Neural cell (in vitro differentiated cells): ENCODE data around the gene FGF1. TPM values are rescaled to one million over a fixed set of nuclear protein-coding genes. Genes with fewer than 3 reads are reported as not detected.

Experiments used
- H2AFZ ChIP-seq: fragments of 200-600, 300-800 bp; sonication (generic), shearing (Covaris generic); 2 replicates; pipeline ENCODE4 v1.6.0; 2014; ENCODE audit warnings: low read depth, mild to moderate bottlenecking, antibody characterized with exemption, low read length, moderate library complexity
- H3F3A ChIP-seq: fragments of 200-600 bp; shearing (Covaris generic); 2 replicates; pipeline ENCODE4 v1.6.1; 2016; ENCODE audit warnings: mild to moderate bottlenecking, moderate library complexity, mixed read lengths, antibody characterized with exemption, low read length; ENCODE audit not compliant: insufficient read depth, poor library complexity, severe bottlenecking
- H3K27ac ChIP-seq: fragments of 200-600, 300-800 bp; sonication (generic), shearing (Covaris generic); 2 replicates; pipeline ENCODE4 v1.5.1; 2014; ENCODE audit warnings: mild to moderate bottlenecking, low read length, moderate library complexity
- H3K27me3 ChIP-seq: fragments of 300-800, 200-600 bp; sonication (generic), shearing (Covaris generic); 2 replicates; pipeline ENCODE4 v1.6.0; 2014; ENCODE audit warnings: mild to moderate bottlenecking, low read depth, low read length, moderate library complexity; ENCODE audit not compliant: insufficient read depth
- H3K36me3 ChIP-seq: fragments of 300-800, 200-600 bp; sonication (generic), shearing (Covaris generic); 2 replicates; pipeline ENCODE4 v1.5.1; 2014; ENCODE audit warnings: mild to moderate bottlenecking, antibody characterized with exemption, low read length, moderate library complexity; ENCODE audit not compliant: insufficient read depth
- H3K4me2 ChIP-seq: fragments of 300-800, 200-600 bp; sonication (generic), shearing (Covaris generic); 2 replicates; pipeline ENCODE4 v1.6.0; 2014; ENCODE audit warnings: mild to moderate bottlenecking, low read length
- H3K4me3 ChIP-seq: fragments of 300-800, 200-600 bp; sonication (generic), shearing (Covaris generic); 2 replicates; pipeline ENCODE4 v1.5.1; 2014; ENCODE audit warnings: mild to moderate bottlenecking, low read length, moderate library complexity
- H3K79me2 ChIP-seq: fragments of 200-600 bp; shearing (Covaris generic); replicated peaks from 2 replicates; pipeline ENCODE4 v1.6.0; 2014; ENCODE audit warnings: mild to moderate bottlenecking, low read length, moderate library complexity; ENCODE audit not compliant: insufficient read depth
- H3K9ac ChIP-seq: fragments of 300-800, 200-600 bp; sonication (generic), shearing (Covaris generic); 2 replicates; pipeline ENCODE4 v1.6.1; 2016; ENCODE audit warnings: mild to moderate bottlenecking, low read length, mixed read lengths
- H3K9me2 ChIP-seq: fragments of 200-600 bp; shearing (Covaris generic); 2 replicates; pipeline ENCODE4 v1.6.1; 2016; ENCODE audit warnings: mild to moderate bottlenecking, low read length, mixed read lengths; ENCODE audit not compliant: insufficient read depth
- H3K9me3 ChIP-seq: fragments of 200-600, 300-800 bp; sonication (generic), shearing (Covaris generic); 2 replicates; pipeline ENCODE4 v1.6.1; 2016; ENCODE audit warnings: mild to moderate bottlenecking, mixed run types, low read length, moderate library complexity, mixed read lengths
- H4K20me1 ChIP-seq: fragments of 200-600 bp; shearing (Covaris generic); 2 replicates; pipeline ENCODE4 v1.6.1; 2016; ENCODE audit warnings: mild to moderate bottlenecking, mixed run types; ENCODE audit not compliant: insufficient read depth
- CTCF ChIP-seq: fragments of 450-650 bp; IDR thresholded peaks from 2 replicates; pipeline ENCODE4 v1.5.1; 2014; ENCODE audit warnings: antibody characterized with exemption, mild to moderate bottlenecking, moderate library complexity; ENCODE audit not compliant: poor library complexity, severe bottlenecking
- EP300 ChIP-seq: fragments of 450-650 bp; conservative IDR thresholded peaks from 2 replicates; pipeline ENCODE4 v1.6.1; 2014; ENCODE audit warnings: antibody characterized with exemption, mild to moderate bottlenecking, moderate library complexity; ENCODE audit not compliant: poor library complexity, severe bottlenecking
- EZH2 ChIP-seq: fragments of 200-600, 300-800 bp; shearing (Covaris generic), sonication (generic); IDR thresholded peaks from 2 replicates; pipeline ENCODE4 v1.6.1; 2014; ENCODE audit warnings: antibody characterized with exemption, low read length, borderline replicate concordance, mild to moderate bottlenecking; ENCODE audit not compliant: insufficient read depth, poor library complexity, severe bottlenecking
- MXI1 ChIP-seq: fragments of 450-650 bp; conservative IDR thresholded peaks from 2 replicates; pipeline ENCODE4 v1.6.1; 2014; ENCODE audit warnings: antibody characterized with exemption, mild to moderate bottlenecking; ENCODE audit not compliant: poor library complexity, severe bottlenecking
- POLR2AphosphoS5 ChIP-seq: IDR thresholded peaks from 2 replicates; pipeline ENCODE4 v1.6.1; 2012
- RAD21 ChIP-seq: fragments of 450-650 bp; conservative IDR thresholded peaks from 2 replicates; pipeline ENCODE4 v1.6.1; 2014; ENCODE audit warnings: antibody characterized with exemption, mild to moderate bottlenecking, moderate library complexity
- REST ChIP-seq: IDR thresholded peaks from 2 replicates; pipeline ENCODE4 v1.6.1; 2012; ENCODE audit warnings: borderline replicate concordance
- SMC3 ChIP-seq: fragments of 450-650 bp; conservative IDR thresholded peaks from 2 replicates; pipeline ENCODE4 v1.6.1; 2014; ENCODE audit warnings: antibody characterized with exemption, mild to moderate bottlenecking, moderate library complexity; ENCODE audit not compliant: poor library complexity
- TAF1 ChIP-seq: IDR thresholded peaks from 2 replicates; pipeline ENCODE4 v1.6.1; 2012; ENCODE audit warnings: low read depth
- polyA plus RNA-seq: library from polyadenylated mRNA; depleted of rRNA; stranded (reverse); fragments of >200 nt; gene quantifications from 2 replicates; pipeline ENCODE4 v1.2.3, GENCODE V29; 2014

Gene FGF1
- polyA plus RNA-seq, 1 donor from 2014 or later: not detected

- Histone ChIP-seq H3K9ac (no peak overlapping the region), H3K27ac (no peak overlapping the region), H4K20me1 (no peaks in the 10 kb centered on the region), H2AFZ (no peak overlapping the region), H3F3A (no peaks in the 10 kb centered on the region), H3K4me2 (no peak overlapping the region), H3K4me3 (no peak overlapping the region), H3K27me3 (no peaks in the 10 kb centered on the region), H3K79me2 (no peaks in the 10 kb centered on the region), H3K36me3 (no peaks in the 10 kb centered on the region), H3K9me3 (no peaks in the 10 kb centered on the region), H3K9me2 (no peaks in the 10 kb centered on the region)
- TF ChIP-seq TAF1 (no peak), CTCF (no peak), EZH2 (no peak), MXI1 (no peak), EP300 (no peak), RAD21 (no peak), POLR2AphosphoS5 (no peak), REST (no peak), SMC3 (no peak)
Measured at GRCh38 chr5:142576303-142576702, 109.6 kb downstream of the FGF1 start.

GRCh38 chr5:142572006-142572405 is 113.9 kb downstream of the FGF1 start:
- no peak overlapping the region for H3K4me2 ChIP-seq
- no peak overlapping the region for H2AFZ ChIP-seq
- H3K9ac ChIP-seq: no peak overlapping the region
- H3K36me3 ChIP-seq: no peaks in the 10 kb centered on the region
- no peaks in the 10 kb centered on the region for H3K27me3 ChIP-seq
- H3F3A ChIP-seq: no peaks in the 10 kb centered on the region
- no peak for TF ChIP-seq EP300
- no peaks in the 10 kb centered on the region for H3K9me2 ChIP-seq
- H3K27ac ChIP-seq: no peak overlapping the region
- no peaks in the 10 kb centered on the region for H4K20me1 ChIP-seq
- H3K4me3 ChIP-seq: no peak overlapping the region
- no peaks in the 10 kb centered on the region for H3K9me3 ChIP-seq
- H3K79me2 ChIP-seq: no peaks in the 10 kb centered on the region

GRCh38 chr5:142571371-142571770 is 114.5 kb downstream of the FGF1 start:
- Histone ChIP-seq H3K4me3 (no peak overlapping the region), H3K9me2 (no peaks in the 10 kb centered on the region), H3K9ac (no peak overlapping the region), H3K79me2 (no peaks in the 10 kb centered on the region), H3K27ac (no peak overlapping the region), H3K27me3 (no peaks in the 10 kb centered on the region), H3F3A (no peaks in the 10 kb centered on the region), H3K9me3 (no peaks in the 10 kb centered on the region), H3K36me3 (no peaks in the 10 kb centered on the region), H3K4me2 (no peak overlapping the region), H4K20me1 (no peaks in the 10 kb centered on the region), H2AFZ (no peak overlapping the region)
- TF ChIP-seq TAF1: no peak
- no peak for TF ChIP-seq RAD21
